ENCODE measurements around the gene ABHD2.
"Not testable (repeated sequence)": the region's sequence is repeated elsewhere in the genome, so short reads cannot be mapped to it uniquely, and the experiment has no call there.

ABHD2 gene

GRCh38 chr15:89075846-89076245, 12.4 kb upstream of the ABHD2 start:
- DNase-seq = no peak

GRCh38 chr15:89077750-89078149, 10.5 kb upstream of the ABHD2 start:
- DNase-seq = no peak

GRCh38 chr15:89078851-89079810, 9.1 kb upstream of the ABHD2 start:
- no peak for DNase-seq

- no peak for DNase-seq
Observed at GRCh38 chr15:89081878-89082277, 6.4 kb upstream of the ABHD2 start.

GRCh38 chr15:89083246-89083645, 5.0 kb upstream of the ABHD2 start:
- DNase-seq = no peak

GRCh38 chr15:89085289-89085926, 2.8 kb upstream of the ABHD2 start:
- no peak for DNase-seq

GRCh38 chr15:89085933-89086332, 2.3 kb upstream of the ABHD2 start:
- DNase-seq = not testable (repeated sequence)

GRCh38 chr15:89086390-89086789, 1.9 kb upstream of the ABHD2 start:
- DNase-seq = not testable (repeated sequence)

- DNase-seq = no peak
Observed at GRCh38 chr15:89087161-89087829, 961 bp upstream of the ABHD2 start.

- no peak for DNase-seq
Observed at GRCh38 chr15:89088605-89089315, 504 bp downstream of the ABHD2 start.

- DNase-seq = no peak
Observed at GRCh38 chr15:89089316-89090230, 1.3 kb downstream of the ABHD2 start.

- DNase-seq = peak; percentile 27
Observed at GRCh38 chr15:89090791-89091626, 2.8 kb downstream of the ABHD2 start.

GRCh38 chr15:89091627-89092220, 3.5 kb downstream of the ABHD2 start:
- no peak for DNase-seq

- DNase-seq = no peak
Observed at GRCh38 chr15:89093509-89093908, 5.3 kb downstream of the ABHD2 start.

- DNase-seq = no peak
Observed at GRCh38 chr15:89095073-89095472, 6.8 kb downstream of the ABHD2 start.

- no peak for DNase-seq
Observed at GRCh38 chr15:89095556-89095955, 7.3 kb downstream of the ABHD2 start.

- no peak for DNase-seq
Observed at GRCh38 chr15:89096664-89097063, 8.4 kb downstream of the ABHD2 start.

GRCh38 chr15:89097313-89097712, 9.1 kb downstream of the ABHD2 start:
- DNase-seq = no peak

GRCh38 chr15:89098281-89098680, 10.0 kb downstream of the ABHD2 start:
- DNase-seq = no peak

GRCh38 chr15:89099968-89100367, 11.7 kb downstream of the ABHD2 start:
- DNase-seq = no peak
